Natural killer cell treated with Interleukin-12 subunit alpha and Interleukin-12 subunit beta and Interleukin-15 and Interleukin-18, amount 100 ng/mL, for 72 hours (primary cell): ENCODE data around the gene OCLN. TPM values are rescaled to one million over a fixed set of nuclear protein-coding genes. Genes with fewer than 3 reads are reported as not detected.
"Not testable (repeated sequence)": the region's sequence is repeated elsewhere in the genome, so short reads cannot be mapped to it uniquely, and the experiment has no call there.

Source experiments
- ATAC-seq, 2 donors: fragments of 150-1000 bp; cut with Tn5 transposase in 1 of 2; sonication (Bioruptor Pico), chemical (Tn5 transposase) in 1 of 2; 2 replicates each; pipeline ENCODE4 v1.10.0; 2021
- DNase-seq: peaks from one replicate; pipeline ENCODE4 v3.0.0; 2022; ENCODE audit warnings: low spot score
- H3K27ac Mint-ChIP-seq, 2 donors: 1 replicate in 1 of 2; 2 replicates in 1 of 2; pipeline ENCODE4 v1.8.0; 2022; ENCODE audit warnings: mixed read lengths in 2 of 2, mild to moderate bottlenecking in 1 of 2, moderate library complexity in 1 of 2
- H3K27me3 Mint-ChIP-seq, 2 donors: 1 replicate in 1 of 2; 2 replicates in 1 of 2; pipeline ENCODE4 v1.8.0; 2022; ENCODE audit warnings: mixed read lengths in 2 of 2
- H3K36me3 Mint-ChIP-seq: one replicate; pipeline ENCODE4 v1.8.0; 2022; ENCODE audit warnings: mixed read lengths
- H3K4me1 Mint-ChIP-seq, 2 donors: 1 replicate in 1 of 2; 2 replicates in 1 of 2; pipeline ENCODE4 v1.8.0; 2022; ENCODE audit warnings: low read depth in 2 of 2, mixed read lengths in 2 of 2, mild to moderate bottlenecking in 1 of 2
- H3K4me3 Mint-ChIP-seq: one replicate; pipeline ENCODE4 v1.8.0; 2022; ENCODE audit warnings: mixed read lengths
- H3K9me3 Mint-ChIP-seq: 2 replicates; pipeline ENCODE4 v1.8.0; 2022; ENCODE audit warnings: mixed read lengths
- total RNA-seq, 2 donors: library from RNA; stranded (reverse); gene quantifications; one replicate each; pipeline ENCODE4 v1.2.3, GENCODE V29; 2022

The OCLN gene
- total RNA-seq, 2 donors from 2014 or later = 0.48 to 0.67 TPM

DNA sequence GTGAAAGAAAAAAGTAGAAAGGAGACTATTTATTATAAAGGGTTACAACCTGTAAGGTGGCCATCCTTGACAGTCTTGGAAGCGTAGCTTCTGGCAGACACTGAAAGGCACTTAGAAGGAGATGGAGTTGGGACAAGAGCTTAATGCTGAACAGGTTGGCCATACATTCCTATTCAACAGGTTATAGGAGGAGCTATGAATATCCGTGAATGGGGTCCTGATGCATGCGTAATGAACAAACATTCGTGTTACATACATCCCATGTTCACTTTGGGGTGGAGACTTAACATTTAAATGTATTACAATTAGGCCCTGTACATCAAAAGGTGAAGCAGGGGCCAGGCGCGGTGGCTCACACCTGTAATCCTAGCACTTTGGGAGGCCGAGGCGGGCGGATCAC is 34.1 kb downstream of the OCLN start:
- ATAC-seq (no peak), DNase-seq (no peak)
- Mint-ChIP-seq H3K27me3 (peaks cover 11 to 31% of the 10 kb centered on the region in 2 donors), H3K27ac (no peak overlapping the region), H3K4me3 (no peak overlapping the region), H3K4me1 (no peaks in the 10 kb centered on the region), H3K36me3 (no peaks in the 10 kb centered on the region), H3K9me3 (no peaks in the 10 kb centered on the region)

DNA sequence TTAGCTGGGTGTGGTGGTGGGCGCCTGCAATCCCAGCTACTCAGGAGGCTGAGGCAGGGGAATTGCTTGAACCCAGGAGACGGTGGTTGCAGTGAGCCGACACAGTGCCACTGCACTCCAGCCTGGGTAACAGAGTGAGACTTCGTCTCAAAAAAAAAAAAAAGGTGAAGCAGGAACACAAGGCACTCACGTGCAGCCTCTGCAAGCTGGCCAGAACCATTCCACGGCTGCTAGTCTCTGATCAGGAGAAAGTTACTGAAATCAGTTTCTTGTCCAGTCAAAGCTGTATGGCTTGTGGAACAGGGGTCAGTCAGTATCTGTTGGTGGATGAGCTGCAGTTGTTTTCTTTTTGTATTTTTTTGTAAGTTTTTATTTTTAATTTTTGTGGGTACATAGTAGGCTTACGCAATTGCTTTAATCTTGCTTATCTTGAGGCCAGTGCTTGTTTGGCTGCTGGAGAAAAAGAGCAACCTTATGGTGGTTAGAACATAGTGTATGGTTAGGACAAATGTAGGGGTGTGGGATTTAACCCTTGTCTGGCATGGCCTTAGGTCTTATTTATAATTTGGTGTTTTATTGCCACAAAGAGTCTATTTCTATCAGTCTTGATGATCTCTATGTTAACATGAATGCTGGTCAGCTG is 34.7 kb downstream of the OCLN start:
- Mint-ChIP-seq H3K4me1 (no peaks in the 10 kb centered on the region), H3K27me3 (peaks cover 11 to 31% of the 10 kb centered on the region in 2 donors), H3K36me3 (no peaks in the 10 kb centered on the region), H3K4me3 (no peak overlapping the region), H3K27ac (no peak overlapping the region), H3K9me3 (no peaks in the 10 kb centered on the region)
- no peak for ATAC-seq
- no peak for DNase-seq

DNA sequence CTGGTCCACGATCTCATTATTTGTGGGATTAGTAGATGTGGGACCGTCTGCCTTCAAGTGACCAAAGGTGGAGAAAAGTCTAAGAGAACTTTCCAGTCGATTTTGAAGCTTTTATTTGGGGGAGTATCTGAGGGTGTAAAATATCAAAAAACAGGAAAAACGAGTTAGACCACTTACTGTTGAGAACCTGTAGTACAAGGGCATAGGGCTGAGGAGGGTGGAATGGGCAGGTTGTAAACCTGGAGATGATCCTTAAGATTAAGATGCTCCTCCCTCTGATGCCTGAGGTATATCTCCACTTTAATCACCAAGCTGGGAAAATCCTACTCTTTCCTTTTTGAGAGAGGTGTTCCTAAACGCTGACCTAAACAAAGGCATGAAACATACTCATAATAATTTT is 35.4 kb downstream of the OCLN start:
- Mint-ChIP-seq H3K36me3 (no peaks in the 10 kb centered on the region), H3K4me1 (no peaks in the 10 kb centered on the region), H3K4me3 (no peak overlapping the region), H3K9me3 (no peaks in the 10 kb centered on the region), H3K27ac (no peak overlapping the region), H3K27me3 (peaks cover 11 to 31% of the 10 kb centered on the region in 2 donors)
- DNase-seq (no peak), ATAC-seq (no peak)

DNA sequence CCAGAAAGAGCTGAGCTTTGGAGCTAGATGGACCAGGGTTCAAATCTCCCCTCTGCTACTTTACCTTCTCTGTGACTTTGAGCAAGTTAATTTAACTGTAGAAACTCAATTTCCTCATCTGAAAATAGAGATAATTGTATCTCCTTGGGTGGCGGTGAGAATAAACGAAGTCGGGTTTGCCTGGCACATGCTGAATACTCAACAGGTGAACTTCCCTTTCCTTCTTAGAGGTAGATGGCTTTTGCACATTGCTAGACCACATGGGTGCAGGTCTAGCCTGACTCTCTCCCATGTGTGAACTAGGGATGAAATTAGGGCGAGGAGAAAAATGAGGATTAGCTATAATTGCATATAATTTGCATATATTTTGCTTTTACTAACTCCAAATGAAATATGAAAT is 36.0 kb downstream of the OCLN start:
- ATAC-seq (no peak), DNase-seq (no peak)
- H3K27ac Mint-ChIP-seq = no peak overlapping the region
- H3K4me3 Mint-ChIP-seq = no peak overlapping the region
- peaks cover 11 to 31% of the 10 kb centered on the region in 2 donors for H3K27me3 Mint-ChIP-seq
- H3K9me3 Mint-ChIP-seq = no peaks in the 10 kb centered on the region
- H3K4me1 Mint-ChIP-seq = no peaks in the 10 kb centered on the region
- no peaks in the 10 kb centered on the region for H3K36me3 Mint-ChIP-seq

DNA sequence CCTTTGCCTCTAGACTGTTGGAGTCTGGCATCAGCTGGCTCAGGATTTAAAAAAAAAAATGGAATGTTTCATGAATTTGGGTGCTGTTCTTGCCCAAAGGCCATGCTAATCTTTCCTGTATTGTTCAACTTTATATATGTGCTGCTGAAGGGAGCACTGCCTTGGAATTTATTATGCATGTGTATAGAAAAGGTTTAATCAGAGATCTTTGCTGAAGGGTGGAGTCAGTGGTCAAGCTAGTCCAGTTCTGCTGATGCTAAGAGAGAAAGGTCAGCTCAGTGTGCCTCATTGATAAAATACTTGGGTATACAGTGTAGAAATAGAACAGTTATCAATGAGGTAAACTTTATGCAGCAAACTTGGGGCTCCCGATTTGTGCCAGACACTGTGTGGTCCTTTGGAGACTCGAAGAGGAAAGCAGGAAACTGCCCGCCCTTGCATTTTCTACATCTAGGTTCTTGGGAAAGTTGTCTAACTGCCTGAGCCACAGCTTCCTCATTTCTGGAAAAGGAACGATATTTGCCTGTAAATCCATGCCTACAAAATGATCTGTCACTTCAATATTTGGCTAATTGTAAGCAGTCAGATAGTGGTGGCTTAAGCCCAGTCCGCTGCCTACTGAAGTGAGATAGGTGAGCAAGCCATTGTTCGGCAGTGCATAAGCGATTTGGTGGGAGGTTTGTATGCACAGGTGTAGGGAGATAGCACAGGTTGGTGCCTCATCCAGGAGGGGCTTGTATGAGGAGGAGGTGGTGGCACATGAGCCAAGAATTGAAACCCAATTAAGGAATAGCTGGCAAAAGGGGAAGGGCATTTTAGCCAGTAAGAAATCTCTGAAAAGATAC is 38.2 kb downstream of the OCLN start:
- Mint-ChIP-seq H3K4me1 (no peaks in the 10 kb centered on the region), H3K36me3 (no peaks in the 10 kb centered on the region), H3K4me3 (no peak overlapping the region), H3K27me3 (peaks cover 11 to 31% of the 10 kb centered on the region in 2 donors), H3K9me3 (no peaks in the 10 kb centered on the region), H3K27ac (no peak overlapping the region)
- peak in 1 of 2 donors; percentile 61 for ATAC-seq
- DNase-seq = no peak

DNA sequence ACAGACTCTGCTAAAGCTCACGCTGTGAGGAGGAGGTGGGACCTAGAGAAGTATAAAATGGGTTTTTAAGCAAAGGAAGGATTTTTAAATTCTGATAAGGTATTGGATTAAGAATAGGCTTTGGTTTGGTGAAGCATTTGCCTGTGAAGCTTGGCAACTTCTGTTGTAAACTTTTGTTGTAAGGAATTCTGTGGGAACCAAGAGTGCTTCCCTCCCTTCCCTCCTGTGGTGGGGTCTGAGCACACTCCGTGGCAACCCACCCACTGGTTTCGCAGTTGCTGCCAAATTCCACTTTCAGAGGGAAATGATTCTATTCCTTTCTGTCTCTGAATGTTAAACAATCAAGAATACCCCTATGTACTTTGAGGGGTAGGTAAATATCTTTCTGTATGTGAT is 38.8 kb downstream of the OCLN start:
- Mint-ChIP-seq H3K4me1 (no peaks in the 10 kb centered on the region), H3K27me3 (peaks cover 11 to 31% of the 10 kb centered on the region in 2 donors), H3K4me3 (no peak overlapping the region), H3K9me3 (no peaks in the 10 kb centered on the region), H3K36me3 (no peaks in the 10 kb centered on the region), H3K27ac (no peak overlapping the region)
- DNase-seq (no peak), ATAC-seq (no peak)

DNA sequence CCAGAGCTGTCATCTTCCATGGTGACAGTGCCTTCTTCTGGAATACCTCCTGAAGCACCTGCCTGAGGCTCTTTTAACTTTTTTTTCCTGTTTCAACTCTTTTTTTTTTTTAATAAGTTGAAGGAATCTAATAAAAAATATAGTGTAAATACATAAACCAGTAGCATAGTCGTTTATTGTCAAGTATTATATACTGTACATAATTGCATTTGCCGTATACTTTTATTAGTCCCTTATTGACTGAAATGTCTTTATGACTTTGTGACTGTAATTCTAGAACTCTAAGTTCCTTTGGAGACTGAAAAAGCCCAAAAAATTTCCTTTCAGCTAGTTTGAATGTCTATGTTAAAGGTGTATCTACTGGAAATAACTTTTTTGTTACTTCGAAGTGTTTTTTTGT is 45.3 kb downstream of the OCLN start:
- H3K4me3 Mint-ChIP-seq, H3K36me3 Mint-ChIP-seq, H3K27me3 Mint-ChIP-seq, H3K9me3 Mint-ChIP-seq, H3K27ac Mint-ChIP-seq, DNase-seq, H3K4me1 Mint-ChIP-seq, ATAC-seq: not testable (repeated sequence)

DNA sequence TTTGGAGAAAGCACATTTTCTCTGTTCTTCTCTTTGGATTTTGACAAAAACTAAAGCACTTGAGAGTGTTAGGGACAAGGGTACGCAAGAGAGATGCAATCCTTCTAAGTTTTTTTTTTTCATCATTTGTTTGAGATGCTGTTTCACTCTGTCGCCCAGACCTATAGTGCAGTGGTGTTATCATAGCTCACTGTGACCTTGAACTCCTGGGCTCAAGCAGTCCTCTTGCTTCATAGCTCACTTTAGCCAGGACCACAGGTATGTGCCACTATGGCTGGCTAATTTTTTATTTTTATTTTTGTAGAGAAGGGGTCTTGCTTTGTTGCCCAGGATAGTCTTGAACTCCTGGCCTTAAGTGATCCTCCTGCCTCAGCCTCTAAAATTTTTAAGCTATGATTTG is 46.1 kb downstream of the OCLN start:
- not testable (repeated sequence) for H3K27ac Mint-ChIP-seq, H3K9me3 Mint-ChIP-seq, H3K36me3 Mint-ChIP-seq, ATAC-seq, H3K4me3 Mint-ChIP-seq, H3K4me1 Mint-ChIP-seq, DNase-seq, H3K27me3 Mint-ChIP-seq

DNA sequence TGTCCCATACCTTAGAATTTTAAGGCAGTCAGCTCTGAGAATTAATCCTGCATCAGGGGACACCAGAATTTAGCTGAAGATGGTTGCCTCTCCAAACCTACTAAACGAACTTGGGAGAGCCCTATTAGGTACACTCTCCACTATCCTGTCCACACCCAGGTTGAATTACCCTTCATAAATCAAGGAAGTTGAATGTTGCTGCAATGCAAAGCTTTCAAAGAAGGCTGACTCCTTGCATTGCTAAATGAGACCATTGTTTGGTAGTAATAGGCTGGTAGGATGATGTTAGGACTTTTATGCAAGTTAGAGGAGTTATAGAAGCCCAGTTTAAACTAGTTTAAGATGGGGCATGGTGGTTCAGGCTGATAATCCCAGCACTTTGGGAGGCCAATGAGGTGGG is 48.8 kb downstream of the OCLN start:
- H3K27ac Mint-ChIP-seq, DNase-seq, H3K4me1 Mint-ChIP-seq, H3K27me3 Mint-ChIP-seq, H3K4me3 Mint-ChIP-seq, ATAC-seq, H3K9me3 Mint-ChIP-seq, H3K36me3 Mint-ChIP-seq: not testable (repeated sequence)

DNA sequence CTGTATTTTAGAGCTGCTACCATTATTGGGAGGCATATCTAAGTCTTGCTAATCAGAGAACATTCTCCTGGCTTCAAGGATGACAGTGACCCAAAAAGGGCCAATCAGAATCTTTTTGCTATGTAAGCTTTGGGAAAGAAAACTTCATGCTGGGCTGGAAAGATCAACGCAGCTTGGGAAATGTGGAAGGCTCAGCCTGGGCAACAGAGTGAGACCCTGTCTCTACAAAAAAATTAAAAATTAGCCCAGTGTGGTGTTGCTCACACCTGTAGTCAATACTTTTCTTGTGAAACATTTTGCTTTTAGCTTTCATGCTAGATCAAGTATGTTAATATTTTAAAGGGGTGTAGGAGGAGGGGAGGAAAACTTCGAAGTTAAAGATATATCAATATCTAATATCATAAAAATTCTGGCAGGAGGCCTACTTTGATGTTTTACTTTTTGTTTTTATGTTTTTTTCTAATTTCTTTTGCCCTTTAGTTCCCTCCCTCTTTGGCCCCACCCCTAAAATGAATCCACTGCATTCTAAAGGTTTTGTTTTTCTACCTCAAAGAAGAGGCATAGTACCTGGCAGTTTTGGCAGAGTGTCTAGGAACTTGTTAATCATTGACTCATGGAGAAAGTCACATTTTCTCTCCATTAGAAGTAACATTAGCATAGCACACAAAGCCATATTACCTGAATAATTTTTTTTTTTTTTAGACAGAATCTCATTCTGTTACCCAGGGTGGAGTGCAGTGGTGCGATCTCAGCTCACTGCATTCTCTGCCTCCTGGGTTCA is 50.4 kb downstream of the OCLN start:
- H3K27me3 Mint-ChIP-seq, ATAC-seq, DNase-seq, H3K4me3 Mint-ChIP-seq, H3K4me1 Mint-ChIP-seq, H3K36me3 Mint-ChIP-seq, H3K27ac Mint-ChIP-seq, H3K9me3 Mint-ChIP-seq: not testable (repeated sequence)

DNA sequence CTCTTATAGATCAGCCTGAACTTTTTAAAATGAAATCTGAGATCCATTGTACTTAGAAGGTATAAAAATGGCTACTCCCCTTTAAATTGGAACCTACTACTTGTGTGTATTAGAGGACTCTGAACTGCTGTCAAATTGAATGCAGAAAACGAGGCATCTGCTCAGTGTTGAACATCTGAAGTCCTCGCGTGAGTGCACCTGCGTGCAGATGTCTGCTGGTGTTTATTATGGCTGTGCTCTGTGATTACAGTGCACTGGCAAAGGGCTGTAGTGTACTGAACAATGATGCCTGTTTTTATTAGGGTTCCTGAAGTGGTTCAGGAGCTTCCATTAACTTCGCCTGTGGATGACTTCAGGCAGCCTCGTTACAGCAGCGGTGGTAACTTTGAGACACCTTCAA is 52.0 kb downstream of the OCLN start:
- not testable (repeated sequence) for H3K27ac Mint-ChIP-seq, H3K9me3 Mint-ChIP-seq, H3K27me3 Mint-ChIP-seq, H3K36me3 Mint-ChIP-seq, DNase-seq, H3K4me3 Mint-ChIP-seq, ATAC-seq, H3K4me1 Mint-ChIP-seq

DNA sequence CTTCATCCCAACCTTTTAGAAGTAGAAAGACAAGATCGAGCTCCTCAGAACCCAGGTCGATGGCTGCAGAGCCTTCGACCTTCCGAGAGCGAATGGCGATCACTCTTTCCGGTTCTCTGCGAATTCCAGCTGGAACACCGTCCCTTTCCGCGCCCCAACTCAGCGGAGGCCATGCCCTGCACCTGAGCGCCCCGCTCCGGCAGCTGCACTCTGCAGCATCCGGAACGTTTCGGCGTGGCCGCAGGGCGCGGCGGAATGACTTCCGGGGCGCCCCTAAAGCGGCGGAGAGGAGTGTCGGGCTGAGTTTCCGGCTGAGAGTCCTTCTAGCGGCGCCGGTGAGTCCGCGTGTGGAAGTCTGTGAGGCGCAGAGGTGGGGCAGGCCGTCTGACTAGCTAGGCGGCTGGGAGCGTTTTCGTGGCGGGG is 67.3 kb downstream of the OCLN start, which contains the start of gene GTF2H2C:
TSS of gene GTF2H2C (plus strand) at position 284 of the 423 bp plus-strand sequence. CDS start 4,942 bp downstream, outside the sequence.
- Mint-ChIP-seq H3K27ac (peak within 1 kb of the TSS; percentile 82 to 91), H3K4me3 (peak within 1 kb of the TSS; percentile 98)
- not testable (repeated sequence) for H3K4me1 Mint-ChIP-seq, H3K9me3 Mint-ChIP-seq, H3K27me3 Mint-ChIP-seq, H3K36me3 Mint-ChIP-seq
- DNase-seq = peak; percentile 81
- peak; percentile 99 to 100 for ATAC-seq

DNA sequence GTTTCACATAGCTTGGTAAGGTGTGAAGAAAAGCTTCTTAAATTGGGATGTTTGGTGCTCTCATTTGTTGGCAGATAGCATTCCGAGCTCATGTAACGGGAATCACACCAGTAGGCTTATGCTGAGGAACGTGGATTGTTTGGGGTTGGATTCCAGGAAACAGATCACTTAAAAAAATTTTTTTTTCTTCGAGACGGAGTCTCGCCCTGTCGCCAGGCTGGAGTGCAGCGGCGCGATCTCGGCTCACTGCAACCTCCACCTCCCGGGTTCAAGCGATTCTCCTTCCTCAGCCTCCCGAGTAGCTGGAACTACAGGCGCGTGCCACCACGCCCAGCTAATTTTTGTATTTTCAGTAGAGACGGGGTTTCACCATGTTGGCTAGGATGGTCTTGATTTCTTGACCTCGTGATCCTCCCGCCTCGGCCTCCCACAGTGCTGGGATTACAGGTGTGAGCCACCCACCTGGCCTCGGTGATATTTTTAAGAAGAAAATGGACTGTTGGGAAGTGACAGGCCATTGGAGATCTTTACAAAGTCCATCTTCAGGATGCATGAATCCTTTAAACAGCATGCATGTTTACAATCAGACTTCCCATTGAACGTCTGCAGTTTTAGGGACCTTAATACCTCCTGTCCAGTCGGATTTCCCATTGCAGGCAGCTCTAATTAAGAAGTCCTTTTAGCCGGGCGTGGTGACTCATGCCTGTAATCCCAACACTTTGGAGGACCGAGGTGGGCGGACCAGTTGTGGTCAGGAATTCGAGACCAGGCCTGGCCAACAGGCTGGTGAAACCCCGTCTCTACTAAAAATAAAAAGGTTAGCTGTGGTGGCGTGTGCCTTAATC is 68.2 kb downstream of the OCLN start:
- H3K4me1 Mint-ChIP-seq, ATAC-seq, H3K9me3 Mint-ChIP-seq, H3K27me3 Mint-ChIP-seq, DNase-seq, H3K36me3 Mint-ChIP-seq: not testable (repeated sequence)
- Mint-ChIP-seq H3K4me3 (peak overlapping the region; percentile 49), H3K27ac (peak overlapping the region; percentile 82 to 91)
